ENCODE data around the gene NKD2. TPM values are rescaled to one million over a fixed set of nuclear protein-coding genes. Genes with fewer than 3 reads are reported as not detected.
A peak's percentile ranks its signal among the peaks of the same experiment; 100 is the strongest.

NKD2 gene
- total and polyA plus RNA-seq, 9 of the 15 experiments (the other 6 are each of a cell fraction or from before 2014, with no cell fraction given) = 0.09 to 0.64 (median 0.27) TPM; not detected in 5

- FAIRE-seq (no peak), ATAC-seq (no peak), DNase-seq (ENCODE audit: extremely low read depth in 1 of 4, low spot score in 3 of 4) (no peak)
- no TSS peak for BruUV-seq (replicated peaks)
- POLR2A ChIA-PET = no interaction called here
- peaks cover 6 to 16% of the 10 kb centered on the region in 2 experiments; a peak in 4 of 5 replicates for H3K4me1 ChIP-seq (replicated peaks in 1 of 2; ENCODE audit: control insufficient read depth in 2 of 2, insufficient read depth in 2 of 2, low read length in 2 of 2)
- no peak overlapping the region for H3K4me2 ChIP-seq (ENCODE audit: insufficient read depth, low read length)
- no peaks in the 10 kb centered on the region for H3K36me3 ChIP-seq (ENCODE audit: control insufficient read depth, insufficient read depth, low read length)
- peaks cover 22 to 61% of the 10 kb centered on the region in 2 experiments; a peak in 4 of 5 replicates for H3K27me3 ChIP-seq (ENCODE audit: control insufficient read depth in 2 of 2, insufficient read depth in 2 of 2, low read length in 2 of 2)
- H3K79me2 ChIP-seq (ENCODE audit: control insufficient read depth, insufficient read depth, low read length) = no peaks in the 10 kb centered on the region
- 5% methylated on average over 5 of the region's 5 CpGs for WGBS (ENCODE audit: insufficient coverage, low coverage, missing lambda C conversion rate)
- no peaks in the 10 kb centered on the region for H3K9me1 ChIP-seq (ENCODE audit: control insufficient read depth, insufficient read depth, low read length)
- intact Hi-C loops (cut with micrococcal nuclease) (loop anchor here (10.0 kb wide), 1 partner anchor 165 kb away; no protein-coding TSS in a partner anchor), in situ Hi-C loops (cut with MboI) (no loop called here)
- H3K9ac ChIP-seq (ENCODE audit: insufficient read depth in 1 of 2, low read depth in 2 of 2, low read length in 2 of 2) = no peak overlapping the region
- TF ChIP-seq HDAC3 (IDR thresholded peaks at IDR 0.05; ENCODE audit: borderline replicate concordance, partially characterized antibody) (no peak), USF1 (CRISPR knock-in tag; IDR thresholded peaks at IDR 0.05) (peak; percentile 54), USF2 (CRISPR knock-in tag; IDR thresholded peaks at IDR 0.05) (peak; percentile 34)
- peaks cover 9% of the 10 kb centered on the region; the same call in 1 of the 2 replicates for H4K20me1 ChIP-seq (replicated peaks; ENCODE audit: control insufficient read depth, insufficient read depth, low read length)
- H2AFZ ChIP-seq (ENCODE audit: low read depth, low read length) = no peak overlapping the region
- no peak overlapping the region for H3K4me3 ChIP-seq
- no peak overlapping the region for H3K27ac ChIP-seq (ENCODE audit: extremely low read depth, low read depth, low read length)
- no peaks in the 10 kb centered on the region for H3K9me3 ChIP-seq (replicated peaks; ENCODE audit: control insufficient read depth, insufficient read depth, low read depth, low read length)
- CTCF ChIA-PET (ENCODE audit: low intra/inter-chr PET ratio) = no interaction called here
Observed at GRCh38 chr5:999724-1000123, 8.9 kb upstream of the NKD2 start.

GRCh38 chr5:1000329-1000728, 8.3 kb upstream of the NKD2 start:
- Histone ChIP-seq H3K4me1 (replicated peaks in 1 of 2; ENCODE audit: control insufficient read depth in 2 of 2, insufficient read depth in 2 of 2, low read length in 2 of 2) (peaks cover 6 to 22% of the 10 kb centered on the region in 2 experiments; a peak in 4 of 5 replicates), H3K27ac (ENCODE audit: extremely low read depth, low read depth, low read length) (no peak overlapping the region), H2AFZ (ENCODE audit: low read depth, low read length) (no peak overlapping the region), H3K4me3 (no peak overlapping the region), H3K4me2 (ENCODE audit: insufficient read depth, low read length) (no peak overlapping the region), H3K27me3 (ENCODE audit: control insufficient read depth in 2 of 2, insufficient read depth in 2 of 2, low read length in 2 of 2) (peaks cover 22 to 65% of the 10 kb centered on the region in 2 experiments; a peak in 4 of 5 replicates), H3K9ac (ENCODE audit: insufficient read depth in 1 of 2, low read depth in 2 of 2, low read length in 2 of 2) (no peak overlapping the region), H4K20me1 (replicated peaks; ENCODE audit: control insufficient read depth, insufficient read depth, low read length) (peaks cover 11% of the 10 kb centered on the region; the same call in 1 of the 2 replicates), H3K9me1 (ENCODE audit: control insufficient read depth, insufficient read depth, low read length) (no peaks in the 10 kb centered on the region), H3K79me2 (ENCODE audit: control insufficient read depth, insufficient read depth, low read length) (no peaks in the 10 kb centered on the region), H3K9me3 (replicated peaks; ENCODE audit: control insufficient read depth, insufficient read depth, low read depth, low read length) (no peaks in the 10 kb centered on the region), H3K36me3 (ENCODE audit: control insufficient read depth, insufficient read depth, low read length) (no peaks in the 10 kb centered on the region)
- intact Hi-C loops (cut with micrococcal nuclease) = no loop called here
- no peak for DNase-seq (ENCODE audit: extremely low read depth in 1 of 4, low spot score in 3 of 4)
- no peak for ATAC-seq
- CTCF ChIA-PET (ENCODE audit: low intra/inter-chr PET ratio) = no interaction called here
- POLR2A ChIA-PET = interaction anchor here (0.7 to 1.5 kb wide), 2 partner anchors 34 to 141 kb away, joined by 3 to 4 read pairs; no protein-coding TSS in a partner anchor
- 0% methylated on average over 9 of the region's 9 CpGs for WGBS (ENCODE audit: insufficient coverage, low coverage, missing lambda C conversion rate)
- TF ChIP-seq ZNF707 (CRISPR knock-in tag; conservative IDR thresholded peaks at IDR 0.05) (no peak), ZNF354B (CRISPR knock-in tag; IDR thresholded peaks at IDR 0.05) (no peak), NCOA2 (IDR thresholded peaks at IDR 0.05; ENCODE audit: partially characterized antibody in 2 of 2) (no peak), NFE2 (IDR thresholded peaks at IDR 0.05; ENCODE audit: low read depth) (no peak), PHF21A (IDR thresholded peaks at IDR 0.05; ENCODE audit: borderline replicate concordance, low read depth) (no peak), NFIC (IDR thresholded peaks at IDR 0.05) (no peak), EZH2 (IDR thresholded peaks at IDR 0.05; ENCODE audit: borderline replicate concordance, low read depth, low read length) (no peak)
- BruUV-seq (replicated peaks) = no TSS peak
- in situ Hi-C loops (cut with MboI) = no loop called here
- FAIRE-seq = no peak

Data from K562 (cell line).